Endothelial cell of umbilical vein (primary cell): Measurements from ENCODE around the gene ABCA2. TPM values are rescaled to one million over a fixed set of nuclear protein-coding genes. Genes with fewer than 3 reads are reported as not detected.

Source experiments
- BruUV-seq: library from RNA; stranded (reverse); fragments of 400-500 nt; replicated peaks from 2 replicates; lab custom pipeline; 2021; lab: Mats Ljungman, UMichigan
- CTCF ChIA-PET: fragments of 300-600, 350-600 bp; sonication (Branson Sonifier 250); formaldehyde crosslinking; loops from one replicate; lab custom pipeline; 2021; ENCODE audit warnings: antibody characterized with exemption, inconsistent platforms; lab: Charles Lee
- POLR2A ChIA-PET: fragments of 300-600, 350-600 bp; sonication (Branson Sonifier 250); formaldehyde crosslinking; loops from one replicate; lab custom pipeline; 2021; ENCODE audit warnings: antibody characterized with exemption, inconsistent platforms; lab: Charles Lee
- DNase-seq: peaks from one replicate; pipeline ENCODE4 v3.0.0-alpha.2; 2011; ENCODE audit warnings: low read depth, low spot score
- FAIRE-seq: peaks from 2 replicates; lab custom pipeline; 2011; peaks lifted over from hg19 to GRCh38; lab: Jason Lieb, UNC
- H2AFZ ChIP-seq: 2 replicates; pipeline ENCODE4 v1.6.0; 2012; ENCODE audit warnings: low read depth, low read length, control low read depth, inconsistent platforms
- H3K27ac ChIP-seq: 2 replicates; pipeline ENCODE4 v1.5.1; 2011; ENCODE audit warnings: low read depth, mild to moderate bottlenecking, control low read depth, low read length, moderate library complexity; ENCODE audit not compliant: insufficient read depth
- H3K27me3 ChIP-seq, 2 experiments: 2 replicates each; pipeline versions ENCODE4 v1.6.0 to v1.6.1; 2011; ENCODE audit warnings: low read length in 2 of 2, mixed read lengths in 1 of 2; ENCODE audit not compliant: control insufficient read depth in 2 of 2, insufficient read depth in 2 of 2
- H3K36me3 ChIP-seq, 2 experiments: 2 replicates in 1 of 2; 3 replicates in 1 of 2; pipeline ENCODE4 v1.5.1; 2011; ENCODE audit warnings: low read length in 2 of 2, mild to moderate bottlenecking in 1 of 2, moderate library complexity in 1 of 2; ENCODE audit not compliant: control insufficient read depth in 2 of 2, insufficient read depth in 2 of 2; ENCODE audit errors: extremely low read depth in 1 of 2
- H3K4me1 ChIP-seq: 3 replicates; pipeline ENCODE4 v1.5.1; 2011; ENCODE audit warnings: mild to moderate bottlenecking, low read length; ENCODE audit not compliant: control insufficient read depth, insufficient read depth; ENCODE audit errors: extremely low read depth
- H3K4me2 ChIP-seq: 2 replicates; pipeline ENCODE4 v1.6.1; 2011; ENCODE audit warnings: low read length, control low read depth, mixed read lengths; ENCODE audit not compliant: insufficient read depth
- H3K4me3 ChIP-seq, 3 experiments: fragments of 200-600 bp in 1 of 3; sonication (generic), shearing (Covaris generic) in 1 of 3; replicated peaks in 1 of 3; 2 replicates each; pipeline ENCODE4 v1.5.1; 2011 to 2016; ENCODE audit warnings: control low read depth in 3 of 3, low read length in 3 of 3, mild to moderate bottlenecking in 2 of 3, inconsistent platforms in 1 of 3, low read depth in 1 of 3, moderate library complexity in 1 of 3; ENCODE audit not compliant: insufficient read depth in 1 of 3
- H3K79me2 ChIP-seq: 2 replicates; pipeline ENCODE4 v1.6.0; 2012; ENCODE audit warnings: low read length, inconsistent platforms; ENCODE audit not compliant: control insufficient read depth, insufficient read depth
- H3K9ac ChIP-seq: replicated peaks from 2 replicates; pipeline ENCODE3; 2011; ENCODE audit warnings: low read length, control low read depth; ENCODE audit not compliant: insufficient read depth; ENCODE audit errors: extremely low read depth
- H3K9me1 ChIP-seq: replicated peaks from 3 replicates; pipeline ENCODE4 v1.6.0; 2011; ENCODE audit warnings: mild to moderate bottlenecking, low read length; ENCODE audit not compliant: control insufficient read depth, insufficient read depth; ENCODE audit errors: extremely low read depth
- H3K9me3 ChIP-seq: replicated peaks from 2 replicates; pipeline ENCODE4 v1.5.1; 2012; ENCODE audit warnings: low read length, inconsistent platforms; ENCODE audit not compliant: control insufficient read depth, insufficient read depth
- H4K20me1 ChIP-seq: replicated peaks from 2 replicates; pipeline ENCODE3; 2011; ENCODE audit warnings: mild to moderate bottlenecking, low read length; ENCODE audit not compliant: control insufficient read depth, insufficient read depth; ENCODE audit errors: extremely low read depth
- CTCF ChIP-seq, 2 donors: IDR thresholded peaks; 1 replicate in 1 of 2; 2 replicates in 1 of 2; pipeline ENCODE4 v1.5.1; 2011; ENCODE audit warnings: low read length in 2 of 2, mild to moderate bottlenecking in 2 of 2, moderate library complexity in 2 of 2, control low read depth in 1 of 2, inconsistent platforms in 1 of 2, low read depth in 1 of 2; ENCODE audit not compliant: insufficient read depth in 1 of 2; ENCODE audit errors: extremely low read depth in 1 of 2
- EZH2 ChIP-seq: IDR thresholded peaks from 2 replicates; pipeline ENCODE4 v1.6.1; 2012; ENCODE audit warnings: borderline replicate concordance, low read depth, mild to moderate bottlenecking, moderate library complexity, low read length, inconsistent platforms; ENCODE audit not compliant: severe bottlenecking
- FOS ChIP-seq: IDR thresholded peaks from 2 replicates; pipeline ENCODE4 v1.6.1; 2011; ENCODE audit warnings: mild to moderate bottlenecking, low read length, moderate library complexity, borderline replicate concordance; ENCODE audit not compliant: insufficient read depth
- GATA2 ChIP-seq: IDR thresholded peaks from 2 replicates; pipeline ENCODE4 v1.7.0; 2011; ENCODE audit warnings: low read depth, mild to moderate bottlenecking, moderate library complexity, mixed read lengths, low read length; ENCODE audit not compliant: insufficient read length, insufficient read depth
- JUN ChIP-seq: IDR thresholded peaks from 2 replicates; pipeline ENCODE4 v1.6.1; 2011; ENCODE audit warnings: borderline replicate concordance, low read depth; ENCODE audit not compliant: insufficient read length, insufficient read depth
- MAX ChIP-seq: IDR thresholded peaks from 2 replicates; pipeline ENCODE4 v1.6.1; 2011; ENCODE audit not compliant: insufficient read depth, insufficient read length
- MYC ChIP-seq: IDR thresholded peaks from one replicate; pipeline ENCODE4 v1.6.1; 2011; ENCODE audit warnings: mild to moderate bottlenecking, low read depth, low read length
- POLR2A ChIP-seq: IDR thresholded peaks from 2 replicates; pipeline ENCODE4 v1.6.1; 2012; ENCODE audit warnings: low read depth, mild to moderate bottlenecking, control low read depth, low read length
- POLR2AphosphoS5 ChIP-seq: IDR thresholded peaks from 2 replicates; pipeline ENCODE4 v1.6.1; 2012; ENCODE audit warnings: low read depth, mild to moderate bottlenecking, control low read depth, low read length, moderate library complexity; ENCODE audit not compliant: insufficient read depth
- dilution Hi-C: fragments of 300-500 bp; cut with MboI; formaldehyde crosslinking; loops from one replicate; pipeline ENCODE4 v1.15.0; 2019; ENCODE audit warnings: low sequenced_read_pairs; ENCODE audit not compliant: extremely low pct_ligation_motif_present
- intact Hi-C: fragments of 100-400 bp; cut with micrococcal nuclease; formaldehyde crosslinking; loops from one replicate; pipeline ENCODE4 v1.10.0; 2022
- polyA plus RNA-seq, 4 experiments: library from polyadenylated mRNA; depleted of rRNA in 3 of 4; stranded (reverse) in 3 of 4; unstranded in 1 of 4; fragments of >200 nt; gene quantifications; 2 replicates each; pipeline versions ENCODE4 v1.2.1 to v1.2.3, GENCODE V29; 2011 to 2012; ENCODE audit warnings: missing spikeins in 1 of 4
- total RNA-seq: library from RNA; stranded (reverse); gene quantifications from 2 replicates; pipeline ENCODE4 v1.2.3, GENCODE V29; 2021

ABCA2 gene
- total and polyA plus RNA-seq, 2 donors (not counting 3 experiments of a cell fraction or from before 2014, with no cell fraction given): 20.0 to 29.1 TPM

- Histone ChIP-seq H3K9ac (no peak overlapping the region), H3K36me3 (no peaks in the 10 kb centered on the region), H3K4me2 (no peak overlapping the region), H3K79me2 (no peaks in the 10 kb centered on the region), H2AFZ (no peak overlapping the region), H3K9me3 (no peaks in the 10 kb centered on the region), H3K4me3 (no peak overlapping the region), H3K9me1 (no peaks in the 10 kb centered on the region), H3K4me1 (peaks cover 4% of the 10 kb centered on the region), H4K20me1 (no peaks in the 10 kb centered on the region), H3K27me3 (peaks cover 3 to 10% of the 10 kb centered on the region in 2 experiments), H3K27ac (no peak overlapping the region)
- FAIRE-seq: no peak
- POLR2A ChIA-PET: no interaction called here
- CTCF ChIA-PET: no interaction called here
- DNase-seq: no peak
- TF ChIP-seq FOS (no peak), POLR2A (no peak), GATA2 (no peak), POLR2AphosphoS5 (no peak), CTCF (IDR thresholded peaks at IDR 0.05; ENCODE audit: extremely low read depth in 1 of 2, insufficient read depth in 1 of 2, low read depth in 1 of 2, low read length in 2 of 2) (no peak), EZH2 (no peak), MYC (no peak), MAX (no peak), JUN (no peak)
- BruUV-seq: no TSS peak
- intact Hi-C loops (no loop called here), dilution Hi-C loops (no loop called here)
These were observed 44.3 kb downstream of the ABCA2 start for GRCh38 chr9:136983656-136984314.
